Measurements from ENCODE around the gene CROCC2. TPM values are rescaled to one million over a fixed set of nuclear protein-coding genes. Genes with fewer than 3 reads are reported as not detected.

CROCC2 gene
- total RNA-seq, 3 donors from 2014 or later = 0.07 to 0.19 TPM; not detected in 1

DNA sequence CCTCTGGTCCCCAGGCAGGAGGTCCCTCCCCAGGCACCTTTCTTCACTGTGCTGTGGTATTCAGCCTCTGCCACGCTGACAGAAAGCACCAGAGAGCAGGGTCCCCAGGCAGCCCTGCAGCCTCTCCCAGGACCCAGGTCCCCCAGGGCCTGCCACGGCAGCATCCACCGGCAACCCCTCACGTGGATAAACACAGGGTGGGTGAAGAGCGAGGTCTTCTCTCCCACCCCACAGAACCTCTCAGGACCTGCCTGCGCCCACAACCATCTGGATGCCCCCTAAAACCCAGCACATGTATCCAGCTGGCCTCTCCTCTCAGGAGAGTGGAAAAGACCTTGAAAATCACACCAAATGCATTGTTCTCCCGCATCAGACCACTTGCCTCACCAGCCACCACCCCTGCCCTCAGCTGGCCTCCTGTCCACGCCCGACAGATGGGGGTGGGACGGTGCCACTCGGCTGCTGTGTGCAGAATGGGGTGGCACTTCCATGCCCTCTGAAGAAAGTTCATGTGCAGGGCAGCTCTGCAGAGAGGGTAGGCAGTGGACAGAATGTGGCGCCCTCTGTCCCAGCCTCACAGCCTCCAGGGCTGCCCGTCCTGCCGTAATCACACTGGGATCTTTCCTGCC is 4.0 kb upstream of the CROCC2 start:
- DNase-seq = peak in 2 of 3 donors; percentile 7 to 8
- intact Hi-C loops (cut with DNase I, micrococcal nuclease) = no loop called here

GRCh38 chr2:240902615-240903041 is 3.5 kb upstream of the CROCC2 start:
- Histone ChIP-seq H3K9me3 (no peaks in the 10 kb centered on the region), H3K4me3 (no peak overlapping the region), H3K36me3 (ENCODE audit: low read depth) (no peaks in the 10 kb centered on the region), H3K4me1 (ENCODE audit: low read depth) (no peaks in the 10 kb centered on the region)
- peak in 2 of 3 donors; percentile 34 to 39 for DNase-seq
- TF ChIP-seq, protein P1, sequence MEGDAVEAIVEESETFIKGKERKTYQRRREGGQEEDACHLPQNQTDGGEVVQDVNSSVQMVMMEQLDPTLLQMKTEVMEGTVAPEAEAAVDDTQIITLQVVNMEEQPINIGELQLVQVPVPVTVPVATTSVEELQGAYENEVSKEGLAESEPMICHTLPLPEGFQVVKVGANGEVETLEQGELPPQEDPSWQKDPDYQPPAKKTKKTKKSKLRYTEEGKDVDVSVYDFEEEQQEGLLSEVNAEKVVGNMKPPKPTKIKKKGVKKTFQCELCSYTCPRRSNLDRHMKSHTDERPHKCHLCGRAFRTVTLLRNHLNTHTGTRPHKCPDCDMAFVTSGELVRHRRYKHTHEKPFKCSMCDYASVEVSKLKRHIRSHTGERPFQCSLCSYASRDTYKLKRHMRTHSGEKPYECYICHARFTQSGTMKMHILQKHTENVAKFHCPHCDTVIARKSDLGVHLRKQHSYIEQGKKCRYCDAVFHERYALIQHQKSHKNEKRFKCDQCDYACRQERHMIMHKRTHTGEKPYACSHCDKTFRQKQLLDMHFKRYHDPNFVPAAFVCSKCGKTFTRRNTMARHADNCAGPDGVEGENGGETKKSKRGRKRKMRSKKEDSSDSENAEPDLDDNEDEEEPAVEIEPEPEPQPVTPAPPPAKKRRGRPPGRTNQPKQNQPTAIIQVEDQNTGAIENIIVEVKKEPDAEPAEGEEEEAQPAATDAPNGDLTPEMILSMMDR (IDR thresholded peaks at IDR 0.05) = no peak
- intact Hi-C loops (cut with DNase I, micrococcal nuclease) = no loop called here
- peak; percentile 45 for ATAC-seq

More for the DNA sequence above, 4.0 kb upstream of the CROCC2 start:
- H3K36me3 ChIP-seq (ENCODE audit: low read depth) = no peaks in the 10 kb centered on the region
- H3K9me3 ChIP-seq = no peaks in the 10 kb centered on the region
- peak; percentile 2 for ATAC-seq
- H3K4me1 ChIP-seq (ENCODE audit: low read depth) = peaks cover 2% of the 10 kb centered on the region
- TF ChIP-seq, protein P1 (IDR thresholded peaks at IDR 0.05) = no peak
- H3K4me3 ChIP-seq = no peak overlapping the region

DNA sequence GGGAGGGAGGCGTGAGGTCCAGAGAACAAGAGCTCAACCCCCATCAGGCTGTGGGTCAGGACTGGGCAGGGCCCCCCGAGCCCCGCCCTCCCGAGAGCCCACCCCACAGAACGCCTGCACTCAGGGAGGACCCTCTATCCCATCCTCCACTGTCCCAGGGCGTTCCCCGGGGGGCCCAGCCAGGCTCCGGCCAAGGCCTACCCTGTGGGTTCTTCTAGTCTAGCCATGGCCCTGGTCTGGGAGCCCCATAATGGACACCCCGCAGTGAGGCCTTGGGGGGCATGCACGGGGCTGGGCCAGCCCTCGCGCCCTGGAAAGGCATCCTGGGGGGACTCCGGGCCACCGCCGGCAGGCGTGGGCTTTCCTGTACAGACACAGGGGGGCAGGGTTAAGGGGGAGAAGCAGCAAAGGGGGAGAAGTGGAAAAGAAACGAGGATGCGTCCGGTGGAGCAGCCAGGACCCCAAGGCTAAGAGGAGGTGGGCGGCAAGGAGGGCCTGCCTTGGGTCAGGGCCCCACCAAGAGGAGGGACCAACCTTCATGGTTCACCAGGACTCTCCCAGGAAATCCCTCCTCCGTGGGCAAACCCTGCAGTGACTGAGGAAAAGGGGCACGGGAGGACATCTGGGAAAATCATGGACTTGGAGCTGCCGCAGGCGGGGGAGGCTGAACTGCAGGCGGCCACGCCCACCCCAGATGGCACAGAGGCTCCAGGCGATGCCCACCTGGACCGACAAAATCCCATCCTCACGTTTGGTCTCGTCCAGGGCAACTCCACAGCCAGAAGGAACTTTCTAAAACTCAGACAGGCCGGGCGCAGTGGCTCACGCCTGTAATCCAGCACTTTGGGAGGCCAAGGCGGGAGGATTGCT is 2.7 kb upstream of the CROCC2 start:
- no peaks in the 10 kb centered on the region for H3K4me1 ChIP-seq (ENCODE audit: low read depth)
- intact Hi-C loops (cut with DNase I, micrococcal nuclease) = no loop called here
- TF ChIP-seq, protein P1 (IDR thresholded peaks at IDR 0.05) = no peak
- ATAC-seq = no peak
- no peak overlapping the region for H3K4me3 ChIP-seq
- H3K9me3 ChIP-seq = no peaks in the 10 kb centered on the region
- DNase-seq = peak in 2 of 3 donors; percentile 25 to 43
- no peaks in the 10 kb centered on the region for H3K36me3 ChIP-seq (ENCODE audit: low read depth)

DNA sequence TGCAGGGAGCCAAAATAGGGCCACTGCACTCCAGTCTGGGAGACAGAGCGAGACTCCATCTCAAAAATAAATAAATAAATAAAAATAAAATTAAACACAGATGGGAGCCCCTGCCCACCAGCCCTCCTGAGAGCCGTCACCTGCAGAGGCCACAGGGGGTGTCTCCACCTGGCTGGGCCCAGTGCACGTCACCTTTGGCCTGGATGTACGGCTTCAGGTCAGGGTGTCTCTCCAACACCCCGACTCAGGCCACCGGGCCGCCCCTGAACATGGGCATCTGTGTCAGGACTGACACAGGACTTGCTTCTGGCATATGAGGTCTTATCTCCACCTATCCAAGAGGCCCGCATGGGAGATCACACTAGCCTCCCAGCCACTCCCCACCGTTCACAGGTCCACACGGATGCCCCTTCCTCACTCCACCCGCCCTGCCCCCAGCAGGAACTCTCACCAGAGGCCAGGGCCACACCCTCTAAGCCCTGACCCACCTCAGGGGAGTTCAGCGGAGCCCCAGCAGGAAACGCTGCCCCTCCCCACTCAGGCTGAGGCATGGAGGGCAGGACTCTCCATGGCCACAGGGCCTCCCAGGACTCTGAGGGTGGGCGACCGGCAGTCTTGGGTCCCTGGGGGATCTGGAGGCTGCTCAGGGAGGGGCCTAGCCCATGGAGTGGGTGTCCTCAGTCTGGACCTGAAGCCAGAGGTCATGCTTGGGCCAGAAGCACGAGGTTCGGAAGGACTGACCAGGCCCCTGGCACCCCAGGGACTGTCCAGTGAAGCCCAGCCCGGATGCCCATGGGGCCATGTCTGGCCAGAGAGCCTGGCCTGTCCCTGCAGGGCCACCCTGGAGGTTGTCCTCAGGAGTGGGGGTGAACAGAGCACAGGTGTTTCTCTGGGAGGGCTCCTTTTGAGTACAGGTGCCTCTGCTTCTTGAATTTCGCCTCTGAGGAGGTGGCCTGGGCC is 1.6 kb upstream of the CROCC2 start:
- Histone ChIP-seq H3K4me3 (no peak overlapping the region), H3K4me1 (ENCODE audit: low read depth) (no peaks in the 10 kb centered on the region), H3K9me3 (no peaks in the 10 kb centered on the region), H3K36me3 (ENCODE audit: low read depth) (no peaks in the 10 kb centered on the region)
- TF ChIP-seq, protein P1 (IDR thresholded peaks at IDR 0.05) = no peak
- DNase-seq = peak in 2 of 3 donors; percentile 21 to 40
- ATAC-seq = no peak
- intact Hi-C loops (cut with DNase I, micrococcal nuclease) = no loop called here

DNA sequence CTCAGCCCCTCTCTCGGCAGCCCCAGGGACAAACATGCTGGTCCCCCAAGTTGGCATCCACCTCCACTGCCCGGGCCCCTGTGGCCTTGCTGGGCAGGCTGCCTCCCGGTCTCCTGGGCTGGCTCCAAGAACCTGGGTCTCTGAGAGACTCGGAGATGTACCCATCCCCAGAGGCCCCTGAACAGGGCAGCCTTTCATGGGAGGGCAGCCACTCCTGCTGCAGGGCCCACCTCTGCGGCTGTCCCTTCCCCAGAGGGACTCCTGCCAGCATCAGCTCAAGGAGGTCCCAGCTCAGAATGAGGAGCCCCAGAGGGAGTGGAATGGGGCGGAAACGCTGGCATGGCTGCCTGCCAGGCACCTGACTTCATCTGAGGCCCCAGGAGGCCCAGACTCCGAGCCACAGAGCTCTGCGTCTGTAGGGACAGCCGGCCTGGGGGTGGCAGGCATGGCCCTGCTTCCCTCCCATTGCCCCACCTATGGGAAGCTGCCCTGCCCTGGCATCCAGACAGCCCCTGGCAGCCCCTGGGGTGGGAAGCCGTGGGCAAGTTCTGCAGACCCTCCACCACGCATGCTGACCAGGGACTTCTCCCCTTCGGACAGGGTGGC is 857 bp upstream of the CROCC2 start:
- Histone ChIP-seq H3K36me3 (ENCODE audit: low read depth) (no peaks in the 10 kb centered on the region), H3K4me3 (no peak overlapping the region), H3K4me1 (ENCODE audit: low read depth) (no peaks in the 10 kb centered on the region), H3K9me3 (no peaks in the 10 kb centered on the region)
- DNase-seq (peak in 2 of 3 donors; percentile 56 to 65), ATAC-seq (peak; percentile 69)
- intact Hi-C loops (cut with DNase I, micrococcal nuclease) = no loop called here
- TF ChIP-seq, protein P1 (IDR thresholded peaks at IDR 0.05) = no peak

All from mucosa of descending colon (tissue), 3 donors.